ENCODE data around the gene NTN5. TPM values are rescaled to one million over a fixed set of nuclear protein-coding genes. Genes with fewer than 3 reads are reported as not detected.
"Not testable (repeated sequence)": the region's sequence is repeated elsewhere in the genome, so short reads cannot be mapped to it uniquely, and the experiment has no call there.

The NTN5 gene
- total RNA-seq, 1 experiment from 2014 or later, result 0.55 TPM

GRCh38 chr19:48632692-48633147 is 40.1 kb downstream of the NTN5 start:
- Histone ChIP-seq H3K4me2 (ENCODE audit: insufficient read depth, insufficient read length, low read length) (no peak overlapping the region), H4K5ac (ENCODE audit: insufficient read length, low read depth, low read length) (no peak overlapping the region), H4K91ac (ENCODE audit: insufficient read length, low read depth, low read length) (no peak overlapping the region), H2BK120ac (ENCODE audit: low read depth, low read length, poor library complexity, severe bottlenecking) (no peak overlapping the region), H2BK20ac (ENCODE audit: low read depth, low read length, poor library complexity, severe bottlenecking) (no peak overlapping the region), H3K27ac (ENCODE audit: insufficient read length, low read depth, low read length) (no peak overlapping the region), H2BK15ac (ENCODE audit: low read depth, low read length) (no peak overlapping the region), H3K27me3 (ENCODE audit: insufficient read depth, low read length) (no peaks in the 10 kb centered on the region; the same call in 1 of the 2 replicates), H3K18ac (ENCODE audit: insufficient read length, low read depth, low read length) (no peak overlapping the region), H2AK5ac (ENCODE audit: insufficient read length, low read length) (no peak overlapping the region), H3K23me2 (ENCODE audit: insufficient read length, low read depth, low read length, poor library complexity, severe bottlenecking) (peaks cover 32% of the 10 kb centered on the region), H3K9ac (ENCODE audit: extremely low read depth, insufficient read length, low read length) (no peak overlapping the region), H3K79me2 (ENCODE audit: insufficient read depth, low read length) (no peaks in the 10 kb centered on the region), H2AFZ (ENCODE audit: low read length) (no peak overlapping the region), H3T11ph (ENCODE audit: low read length) (no peak overlapping the region), H3K4me1 (ENCODE audit: insufficient read depth, low read length) (peaks cover 7% of the 10 kb centered on the region; the same call in 1 of the 2 replicates), H3K14ac (ENCODE audit: insufficient read depth, low read length) (no peak overlapping the region), H3K4ac (ENCODE audit: low read depth, low read length) (no peak overlapping the region), H3K23ac (ENCODE audit: insufficient read length, low read depth, low read length) (no peak overlapping the region), H2BK12ac (ENCODE audit: insufficient read length, low read depth, low read length) (no peak overlapping the region), H3K79me1 (ENCODE audit: insufficient read depth, low read depth, low read length, poor library complexity, severe bottlenecking) (no peaks in the 10 kb centered on the region), H2BK5ac (ENCODE audit: insufficient read length, low read length) (no peak overlapping the region), H3K56ac (ENCODE audit: insufficient read length, low read depth, low read length) (no peak overlapping the region), H4K8ac (replicated peaks; ENCODE audit: insufficient read length, low read depth, low read length) (no peak overlapping the region), H4K20me1 (ENCODE audit: control insufficient read depth, insufficient read depth, insufficient read length) (no peaks in the 10 kb centered on the region), H3K9me3 (ENCODE audit: control insufficient read depth, low read depth, low read length) (no peaks in the 10 kb centered on the region)
- no peak for DNase-seq
- H3K9me3 Mint-ChIP-seq, result no peaks in the 10 kb centered on the region
- peaks cover 4% of the 10 kb centered on the region for H3K27me3 Mint-ChIP-seq (ENCODE audit: low read depth)
- no peak overlapping the region; a peak in 1 of 7 replicates for H3K27ac Mint-ChIP-seq
- no peak overlapping the region; a peak in 1 of 5 replicates for H3K4me3 Mint-ChIP-seq
- H3K4me1 Mint-ChIP-seq, result peaks cover 24 to 44% of the 10 kb centered on the region in 2 experiments
- H3K36me3 Mint-ChIP-seq (ENCODE audit: insufficient read depth in 1 of 3, low read depth in 3 of 3), result peaks cover 3 to 21% (median 14%) of the 10 kb centered on the region in 3 experiments; a peak in 6 of 7 replicates
- TF ChIP-seq CTCF (conservative IDR thresholded peaks at IDR 0.05), result no peak

DNA sequence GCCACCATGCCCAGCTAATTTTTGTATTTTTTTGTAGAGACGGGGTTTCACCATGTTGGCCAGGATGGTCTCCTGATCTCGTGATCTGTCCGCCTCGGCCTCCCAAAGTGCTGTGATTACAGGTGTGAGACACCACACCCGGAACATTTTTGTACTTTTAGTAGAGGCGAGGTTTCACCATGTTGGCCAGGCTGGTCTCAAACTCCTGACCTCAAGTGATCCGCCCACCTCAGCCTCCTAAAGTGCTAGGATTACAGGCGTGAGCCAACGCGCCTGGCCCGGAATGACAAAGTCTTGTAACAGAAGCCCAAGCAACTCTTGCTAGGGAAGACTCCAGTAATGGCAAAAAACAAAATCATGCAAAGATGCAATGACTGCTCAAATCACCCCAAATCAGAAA is 40.5 kb downstream of the NTN5 start:
- H3K27ac ChIP-seq (ENCODE audit: insufficient read length, low read depth, low read length); H4K20me1 ChIP-seq (ENCODE audit: control insufficient read depth, insufficient read depth, insufficient read length); H3T11ph ChIP-seq (ENCODE audit: low read length); H3K27me3 ChIP-seq (ENCODE audit: insufficient read depth, low read length); H2BK120ac ChIP-seq (ENCODE audit: low read depth, low read length, poor library complexity, severe bottlenecking); H2BK5ac ChIP-seq (ENCODE audit: insufficient read length, low read length); H3K9me3 Mint-ChIP-seq; DNase-seq; H2BK12ac ChIP-seq (ENCODE audit: insufficient read length, low read depth, low read length); H3K18ac ChIP-seq (ENCODE audit: insufficient read length, low read depth, low read length); H3K9me3 ChIP-seq (ENCODE audit: control insufficient read depth, low read depth, low read length); H3K4me1 ChIP-seq (ENCODE audit: insufficient read depth, low read length); H4K91ac ChIP-seq (ENCODE audit: insufficient read length, low read depth, low read length); H3K27ac Mint-ChIP-seq; H2AFZ ChIP-seq (ENCODE audit: low read length); H3K4ac ChIP-seq (ENCODE audit: low read depth, low read length); H2BK15ac ChIP-seq (ENCODE audit: low read depth, low read length); H3K79me2 ChIP-seq (ENCODE audit: insufficient read depth, low read length); H3K79me1 ChIP-seq (ENCODE audit: insufficient read depth, low read depth, low read length, poor library complexity, severe bottlenecking); H2AK5ac ChIP-seq (ENCODE audit: insufficient read length, low read length); H2BK20ac ChIP-seq (ENCODE audit: low read depth, low read length, poor library complexity, severe bottlenecking); H3K9ac ChIP-seq (ENCODE audit: extremely low read depth, insufficient read length, low read length); H3K56ac ChIP-seq (ENCODE audit: insufficient read length, low read depth, low read length); H3K4me2 ChIP-seq (ENCODE audit: insufficient read depth, insufficient read length, low read length); H4K8ac ChIP-seq (replicated peaks; ENCODE audit: insufficient read length, low read depth, low read length); H4K5ac ChIP-seq (ENCODE audit: insufficient read length, low read depth, low read length); H3K14ac ChIP-seq (ENCODE audit: insufficient read depth, low read length); H3K23ac ChIP-seq (ENCODE audit: insufficient read length, low read depth, low read length); H3K27me3 Mint-ChIP-seq (ENCODE audit: low read depth): not testable (repeated sequence)
- H3K36me3 Mint-ChIP-seq (ENCODE audit: insufficient read depth in 1 of 3, low read depth in 3 of 3), result peaks cover 3 to 21% (median 13%) of the 10 kb centered on the region in 3 experiments; a peak in 6 of 7 replicates
- H3K23me2 ChIP-seq (ENCODE audit: insufficient read length, low read depth, low read length, poor library complexity, severe bottlenecking), result peaks cover 32% of the 10 kb centered on the region
- WGBS (ENCODE audit: extremely low coverage, insufficient read length, low lambda C conversion rate), result no CpG with 5 or more reads among the region's 11 CpGs
- H3K4me3 Mint-ChIP-seq, result peak overlapping the region in 1 of 2 experiments; percentile 29; a peak in 1 of 5 replicates
- H3K4me1 Mint-ChIP-seq, result peaks cover 22 to 45% of the 10 kb centered on the region in 2 experiments
